Measurements from ENCODE around the gene RLN3. TPM values are rescaled to one million over a fixed set of nuclear protein-coding genes. Genes with fewer than 3 reads are reported as not detected.

The RLN3 gene
- total and polyA plus RNA-seq, 10 of the 15 experiments (the other 5 are each of a cell fraction or from before 2014, with no cell fraction given) = not detected

DNA sequence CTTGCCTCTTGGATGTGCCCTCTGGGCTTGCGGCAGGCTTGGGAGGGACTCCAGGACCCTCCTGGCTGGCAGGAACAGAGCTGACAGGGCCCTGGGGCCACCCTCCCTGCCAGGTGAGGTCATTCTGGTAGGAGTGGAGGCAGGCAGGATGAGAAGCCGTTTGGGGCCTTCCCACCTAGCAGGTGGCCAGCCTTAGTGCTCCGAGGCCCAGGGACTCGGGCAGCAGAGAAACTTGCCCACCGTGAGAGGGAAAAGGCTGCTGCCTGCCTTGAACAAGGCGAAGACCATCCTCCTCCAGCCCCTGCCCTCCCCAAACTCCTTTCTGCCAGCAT, 30.4 kb upstream of the RLN3 start:
- H2AFZ ChIP-seq (ENCODE audit: control insufficient read depth, low read depth, low read length) = no peak overlapping the region
- TF ChIP-seq, protein P1, sequence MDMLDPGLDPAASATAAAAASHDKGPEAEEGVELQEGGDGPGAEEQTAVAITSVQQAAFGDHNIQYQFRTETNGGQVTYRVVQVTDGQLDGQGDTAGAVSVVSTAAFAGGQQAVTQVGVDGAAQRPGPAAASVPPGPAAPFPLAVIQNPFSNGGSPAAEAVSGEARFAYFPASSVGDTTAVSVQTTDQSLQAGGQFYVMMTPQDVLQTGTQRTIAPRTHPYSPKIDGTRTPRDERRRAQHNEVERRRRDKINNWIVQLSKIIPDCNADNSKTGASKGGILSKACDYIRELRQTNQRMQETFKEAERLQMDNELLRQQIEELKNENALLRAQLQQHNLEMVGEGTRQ (IDR thresholded peaks at IDR 0.05; ENCODE audit: borderline replicate concordance, low read depth, low read length) = no peak
- TF ChIP-seq ESRRA (IDR thresholded peaks at IDR 0.05; ENCODE audit: low read length) (no peak), EZH2 (IDR thresholded peaks at IDR 0.05; ENCODE audit: borderline replicate concordance, control insufficient read depth, low read depth, low read length) (no peak), SUPT20H (IDR thresholded peaks at IDR 0.05; ENCODE audit: borderline replicate concordance, control insufficient read depth, low read depth, low read length) (no peak), CREB1 (IDR thresholded peaks at IDR 0.05; ENCODE audit: low read depth) (no peak)
- TF ChIP-seq, protein P2, sequence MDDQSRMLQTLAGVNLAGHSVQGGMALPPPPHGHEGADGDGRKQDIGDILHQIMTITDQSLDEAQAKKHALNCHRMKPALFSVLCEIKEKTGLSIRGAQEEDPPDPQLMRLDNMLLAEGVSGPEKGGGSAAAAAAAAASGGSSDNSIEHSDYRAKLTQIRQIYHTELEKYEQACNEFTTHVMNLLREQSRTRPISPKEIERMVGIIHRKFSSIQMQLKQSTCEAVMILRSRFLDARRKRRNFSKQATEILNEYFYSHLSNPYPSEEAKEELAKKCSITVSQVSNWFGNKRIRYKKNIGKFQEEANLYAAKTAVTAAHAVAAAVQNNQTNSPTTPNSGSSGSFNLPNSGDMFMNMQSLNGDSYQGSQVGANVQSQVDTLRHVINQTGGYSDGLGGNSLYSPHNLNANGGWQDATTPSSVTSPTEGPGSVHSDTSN (IDR thresholded peaks at IDR 0.05; ENCODE audit: insufficient replicate concordance, low read depth, low read length) = no peak
- TF ChIP-seq, protein P3, sequence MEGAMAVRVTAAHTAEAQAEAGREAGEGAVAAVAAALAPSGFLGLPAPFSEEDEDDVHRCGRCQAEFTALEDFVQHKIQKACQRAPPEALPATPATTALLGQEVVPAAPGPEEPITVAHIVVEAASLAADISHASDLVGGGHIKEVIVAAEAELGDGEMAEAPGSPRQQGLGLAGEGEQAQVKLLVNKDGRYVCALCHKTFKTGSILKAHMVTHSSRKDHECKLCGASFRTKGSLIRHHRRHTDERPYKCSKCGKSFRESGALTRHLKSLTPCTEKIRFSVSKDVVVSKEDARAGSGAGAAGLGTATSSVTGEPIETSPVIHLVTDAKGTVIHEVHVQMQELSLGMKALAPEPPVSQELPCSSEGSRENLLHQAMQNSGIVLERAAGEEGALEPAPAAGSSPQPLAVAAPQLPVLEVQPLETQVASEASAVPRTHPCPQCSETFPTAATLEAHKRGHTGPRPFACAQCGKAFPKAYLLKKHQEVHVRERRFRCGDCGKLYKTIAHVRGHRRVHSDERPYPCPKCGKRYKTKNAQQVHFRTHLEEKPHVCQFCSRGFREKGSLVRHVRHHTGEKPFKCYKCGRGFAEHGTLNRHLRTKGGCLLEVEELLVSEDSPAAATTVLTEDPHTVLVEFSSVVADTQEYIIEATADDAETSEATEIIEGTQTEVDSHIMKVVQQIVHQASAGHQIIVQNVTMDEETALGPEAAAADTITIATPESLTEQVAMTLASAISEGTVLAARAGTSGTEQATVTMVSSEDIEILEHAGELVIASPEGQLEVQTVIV (IDR thresholded peaks at IDR 0.05; ENCODE audit: borderline replicate concordance, partially characterized antibody) = no peak
- TF ChIP-seq, protein P4, sequence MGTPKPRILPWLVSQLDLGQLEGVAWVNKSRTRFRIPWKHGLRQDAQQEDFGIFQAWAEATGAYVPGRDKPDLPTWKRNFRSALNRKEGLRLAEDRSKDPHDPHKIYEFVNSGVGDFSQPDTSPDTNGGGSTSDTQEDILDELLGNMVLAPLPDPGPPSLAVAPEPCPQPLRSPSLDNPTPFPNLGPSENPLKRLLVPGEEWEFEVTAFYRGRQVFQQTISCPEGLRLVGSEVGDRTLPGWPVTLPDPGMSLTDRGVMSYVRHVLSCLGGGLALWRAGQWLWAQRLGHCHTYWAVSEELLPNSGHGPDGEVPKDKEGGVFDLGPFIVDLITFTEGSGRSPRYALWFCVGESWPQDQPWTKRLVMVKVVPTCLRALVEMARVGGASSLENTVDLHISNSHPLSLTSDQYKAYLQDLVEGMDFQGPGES (IDR thresholded peaks at IDR 0.05) = no peak
- FAIRE-seq = no peak
- ChIA-PET POLR2A (no interaction called here), SMC1A (ENCODE audit: uncharacterized antibody, unreplicated experiment) (interaction anchor here (1.9 kb wide), 1 partner anchor 27 kb away, joined by 5 read pairs; no protein-coding TSS in a partner anchor), RAD21 (ENCODE audit: unreplicated experiment) (no interaction called here), CTCF (interaction anchor here (0.6 kb wide), 1 partner anchor 62 kb away, joined by 3 read pairs; no protein-coding TSS in a partner anchor)
- 92% methylated on average over 6 of the region's 6 CpGs for WGBS (ENCODE audit: insufficient coverage, insufficient replicate concordance, low lambda C conversion rate, missing lambda C conversion rate)
- H3K4me2 ChIP-seq (ENCODE audit: control insufficient read depth, insufficient read depth) = no peak overlapping the region
- no peaks in the 10 kb centered on the region for H4K20me1 ChIP-seq (ENCODE audit: control insufficient read depth, insufficient read depth)
- H3K27me3 ChIP-seq (replicated peaks in 1 of 2; ENCODE audit: control insufficient read depth in 2 of 2, insufficient read depth in 2 of 2, low read length in 1 of 2) = no peaks in the 10 kb centered on the region
- H3K9ac ChIP-seq (ENCODE audit: control insufficient read depth, insufficient read depth, low read length) = no peak overlapping the region
- peaks cover 5% of the 10 kb centered on the region; the same call in 2 of the 3 replicates for H3K9me3 ChIP-seq (replicated peaks; ENCODE audit: control insufficient read depth, insufficient read depth, low read length)
- in situ Hi-C loops (cut with MboI) (no loop called here), intact Hi-C loops (cut with micrococcal nuclease; ENCODE audit: unreplicated experiment) (no loop called here)
- no peaks in the 10 kb centered on the region; a peak in 2 of 4 replicates for H3K36me3 ChIP-seq (ENCODE audit: control insufficient read depth in 2 of 2, insufficient read depth in 2 of 2, low read length in 1 of 2)
- H3K27ac ChIP-seq (ENCODE audit: control insufficient read depth, insufficient read depth) = no peak overlapping the region
- no TSS peak for BruUV-seq (replicated peaks)
- no peak for DNase-seq (ENCODE audit: low read depth, low spot score)
- ATAC-seq = no peak
- H3K4me3 ChIP-seq = no peak overlapping the region
- peaks cover 18% of the 10 kb centered on the region for H3K4me1 ChIP-seq (ENCODE audit: control insufficient read depth, insufficient read depth, low read length)
- peaks cover 3% of the 10 kb centered on the region for H3K79me2 ChIP-seq (ENCODE audit: control insufficient read depth, insufficient read depth, low read length)
